Measurements from ENCODE around the gene NBEAL2.

GRCh38 chr3:46959161-46959511 is 20.3 kb upstream of the NBEAL2 start:
- no peak for TF ChIP-seq POLR2A (IDR thresholded peaks at IDR 0.05; ENCODE audit: low read depth, low read length)
- no peak for TF ChIP-seq TAF1 (IDR thresholded peaks at IDR 0.05; ENCODE audit: borderline replicate concordance, low read depth, low read length)
- no peak for TF ChIP-seq POLR2AphosphoS5 (IDR thresholded peaks at IDR 0.05; ENCODE audit: low read depth, low read length)

All from GM12892 (cell line).